Globus pallidus (tissue), 1 donor: ENCODE results near the gene APBA2.
A peak's percentile ranks its signal among the peaks of the same experiment; 100 is the strongest.

Experiments used
- DNase-seq: peaks from one replicate; pipeline ENCODE4 v3.0.0-alpha.2; 2015; ENCODE audit warnings: low spot score

The APBA2 gene

GRCh38 chr15:28983432-28984311, 97.9 kb downstream of the APBA2 start:
- no peak for DNase-seq

DNA sequence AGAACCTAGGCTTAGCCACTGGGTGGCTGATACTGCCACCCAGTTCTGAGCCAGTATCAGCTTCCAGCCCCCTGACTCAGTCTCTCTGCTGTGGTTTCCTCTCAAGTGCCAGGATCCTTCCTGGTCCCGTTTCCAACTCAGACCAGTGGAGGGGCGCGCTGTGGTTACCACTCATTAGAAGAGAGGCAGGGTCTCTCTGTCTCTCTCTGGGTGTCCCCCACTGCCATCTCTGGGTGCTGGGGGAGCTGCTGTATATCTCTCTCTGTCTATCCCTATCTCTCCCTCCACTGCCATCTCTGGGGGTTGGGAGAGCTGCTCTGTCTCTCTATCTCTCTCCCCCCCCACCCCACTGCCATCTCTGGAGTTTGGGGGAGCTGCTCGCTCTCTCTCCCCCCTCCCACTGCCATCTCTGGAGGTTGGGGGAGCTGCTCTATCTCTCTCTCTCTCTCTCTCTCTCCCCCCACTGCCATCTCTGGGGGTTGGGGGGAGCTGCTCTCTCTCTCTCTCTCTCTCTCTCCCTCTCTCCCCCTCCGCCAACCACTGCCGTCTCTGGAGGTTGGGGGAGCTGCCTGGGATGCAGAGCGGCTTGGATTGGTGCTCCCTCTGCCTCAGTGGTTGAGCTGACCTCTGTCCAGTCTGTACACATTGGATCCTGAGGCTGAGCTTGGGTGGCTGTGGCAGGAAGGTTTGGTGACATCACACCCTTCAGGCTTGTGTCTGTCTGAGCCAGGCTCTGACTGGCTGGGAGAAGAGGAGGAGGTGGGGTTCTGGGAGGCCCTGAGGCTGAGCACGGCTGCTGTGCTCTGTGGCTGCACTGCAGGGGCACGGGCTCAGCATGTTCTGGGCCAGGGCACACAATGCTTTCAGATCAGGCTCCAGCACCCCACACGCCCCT, 98.9 kb downstream of the APBA2 start:
- peak; percentile 97 for DNase-seq

DNA sequence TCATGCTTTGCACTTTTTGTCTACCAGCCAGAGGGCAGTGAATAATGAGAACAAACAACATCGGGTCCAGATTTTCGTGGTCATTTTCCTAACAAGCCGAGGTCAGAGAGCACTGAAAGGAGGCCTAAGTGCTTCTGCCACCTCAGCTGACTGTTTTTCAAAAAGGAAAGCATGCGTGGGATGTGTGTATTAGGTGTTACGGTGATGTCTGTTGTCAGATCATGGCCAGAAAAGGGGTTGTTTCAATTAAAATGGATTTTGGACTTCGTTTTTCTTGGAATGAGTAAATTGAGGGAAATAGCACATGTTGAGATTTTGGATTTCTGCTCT, 99.5 kb downstream of the APBA2 start:
- no peak for DNase-seq

DNA sequence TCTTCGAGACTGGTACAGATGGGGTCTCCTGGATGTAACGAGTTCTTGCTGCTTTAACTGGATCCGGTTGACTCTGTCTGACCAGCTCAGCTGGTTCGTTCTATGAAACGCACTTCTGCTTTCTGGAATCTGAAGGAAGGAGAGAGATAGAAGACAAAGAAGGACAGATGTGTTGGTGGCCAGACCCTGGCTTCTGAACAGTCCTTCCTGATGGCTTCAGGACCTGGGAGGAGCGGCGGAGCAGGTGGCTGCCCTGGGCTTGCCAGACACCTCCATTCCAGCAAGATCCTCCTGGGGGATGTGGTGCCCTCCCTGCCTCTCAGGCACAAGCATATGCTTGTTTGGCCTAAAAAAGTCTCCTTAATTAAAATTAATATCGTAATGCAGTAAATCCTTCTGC, 99.9 kb downstream of the APBA2 start:
- DNase-seq, result no peak

- no peak for DNase-seq
These were observed 100.3 kb downstream of the APBA2 start for GRCh38 chr15:28986108-28986507.

- no peak for DNase-seq
These were observed 101.0 kb downstream of the APBA2 start for GRCh38 chr15:28986726-28987125.

DNA sequence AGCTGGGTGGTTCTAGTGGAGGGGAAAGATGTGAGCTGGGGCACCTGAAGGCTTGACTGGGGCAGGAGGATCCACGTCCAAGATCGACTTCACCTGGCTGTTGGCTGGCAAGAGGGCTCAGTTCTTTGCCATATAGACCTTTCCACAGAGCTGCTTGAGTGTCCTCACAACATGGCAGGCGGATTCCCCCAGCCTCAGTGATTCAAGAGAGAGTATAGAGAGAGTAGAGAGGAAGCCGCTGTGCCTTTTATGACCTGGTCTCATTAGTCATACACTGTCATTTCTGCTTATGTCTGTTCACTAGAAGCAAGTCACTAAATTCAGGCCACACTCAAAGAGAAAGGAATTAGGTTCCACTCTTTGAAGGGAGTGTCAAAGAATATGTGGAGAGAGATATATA, 101.6 kb downstream of the APBA2 start:
- no peak for DNase-seq

DNA sequence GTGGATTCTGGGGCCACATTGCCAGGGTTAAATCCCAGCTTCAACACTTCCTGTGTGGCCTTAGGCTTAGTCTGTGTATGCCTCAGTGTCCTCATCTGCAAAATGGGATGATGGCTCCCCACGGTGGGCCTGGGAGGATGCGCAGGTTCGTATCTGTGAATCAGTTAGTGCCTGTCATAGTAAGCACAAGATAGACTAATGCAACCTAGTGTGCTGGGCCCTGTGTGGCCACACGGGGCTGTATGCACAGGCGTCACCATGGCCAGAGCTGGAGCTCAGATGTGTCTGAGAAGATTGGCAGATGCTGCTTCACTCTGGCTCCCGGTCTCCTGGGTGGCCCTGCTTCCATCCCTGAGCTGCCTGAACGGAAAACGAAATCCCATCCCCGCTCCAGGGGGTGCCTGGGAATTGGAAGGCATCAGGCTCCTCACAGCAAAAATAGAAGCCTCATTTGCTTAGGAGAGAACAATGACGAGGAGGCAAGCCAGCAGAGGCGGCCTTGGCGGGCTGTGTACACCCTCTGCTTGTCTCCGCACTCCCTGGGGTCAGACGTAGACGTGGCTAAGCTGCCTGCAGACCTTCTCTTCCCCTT, 103.6 kb downstream of the APBA2 start:
- DNase-seq, result peak; percentile 89

- DNase-seq, result no peak
These were observed 104.1 kb downstream of the APBA2 start for GRCh38 chr15:28989896-28990295.

- DNase-seq, result no peak
These were observed 104.6 kb downstream of the APBA2 start for GRCh38 chr15:28990390-28990789.

GRCh38 chr15:28991236-28992171, 105.7 kb downstream of the APBA2 start:
- DNase-seq, result peak; percentile 66

GRCh38 chr15:28992336-28992864, 106.6 kb downstream of the APBA2 start:
- DNase-seq, result peak; percentile 44

DNA sequence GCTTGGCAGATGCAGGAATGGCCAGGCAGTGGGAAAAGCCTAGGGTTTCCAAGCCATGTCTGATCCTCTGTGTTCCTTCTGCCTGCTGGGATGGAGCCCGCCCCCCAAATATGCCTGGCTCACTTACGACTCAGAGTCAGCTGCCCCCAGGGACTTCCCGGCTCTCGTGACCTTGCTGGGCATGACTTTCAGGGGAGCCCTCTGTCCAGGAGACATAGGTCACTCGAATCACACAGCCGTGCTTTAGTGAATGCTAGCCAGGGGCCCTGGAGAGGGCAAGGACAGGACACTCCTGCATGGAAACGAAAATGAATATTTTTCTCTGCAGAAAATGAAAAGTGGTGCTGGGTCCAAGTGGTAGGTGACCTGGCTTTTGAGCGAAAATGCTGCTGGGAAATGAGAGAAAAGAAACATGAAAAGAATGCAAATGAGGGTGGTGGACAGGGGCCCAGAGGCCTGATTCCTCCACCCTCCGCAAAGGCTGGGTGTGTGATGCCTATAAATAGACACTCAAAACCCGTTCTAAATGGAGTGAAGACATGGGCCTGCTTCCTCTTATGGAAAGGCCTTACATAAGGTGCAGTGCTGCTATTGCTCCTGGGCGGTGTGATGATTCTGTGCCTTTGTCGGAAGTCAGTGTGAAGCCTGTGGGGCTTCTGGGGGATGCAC, 107.4 kb downstream of the APBA2 start:
- DNase-seq, result peak; percentile 72

GRCh38 chr15:28993720-28994053, 107.9 kb downstream of the APBA2 start:
- DNase-seq, result peak; percentile 47

- peak; percentile 46 for DNase-seq
These were observed 108.5 kb downstream of the APBA2 start for GRCh38 chr15:28994142-28994830.

DNA sequence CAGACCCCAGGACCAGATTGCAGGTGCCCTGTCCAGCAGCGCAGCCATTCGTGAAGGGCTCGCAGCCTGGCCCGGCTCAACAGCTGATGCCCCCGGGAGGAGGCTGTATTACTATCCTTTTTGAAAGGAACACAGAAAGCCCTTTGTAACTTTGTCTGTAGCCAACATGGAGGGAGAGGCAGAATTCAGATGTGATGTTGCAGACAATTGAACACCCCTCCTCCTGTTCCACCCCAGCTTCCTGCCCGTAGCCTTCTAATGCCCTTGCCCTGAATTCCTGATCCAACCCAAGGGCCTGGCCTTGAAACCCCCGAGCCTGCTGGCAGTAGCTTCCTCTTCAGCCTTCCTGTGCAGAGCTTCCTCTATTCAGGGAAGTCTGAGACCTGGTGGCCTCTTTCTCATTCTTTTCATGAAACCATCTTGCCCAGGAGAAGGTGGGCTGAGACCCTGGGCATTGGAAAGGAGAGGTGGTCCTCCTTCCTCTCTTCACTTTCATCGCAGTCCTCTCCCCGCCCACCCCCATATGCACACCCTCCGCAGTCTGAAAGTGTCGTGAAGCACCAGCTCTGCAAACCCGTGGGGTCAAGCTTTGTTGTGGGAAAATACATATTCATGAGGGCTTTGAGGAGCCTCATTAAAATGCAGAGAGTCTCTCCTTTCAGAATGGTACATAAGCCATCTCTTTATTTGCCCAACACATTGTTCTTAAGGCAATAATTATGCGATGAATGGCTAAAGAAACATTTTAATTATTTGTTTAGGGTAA, 109.2 kb downstream of the APBA2 start:
- DNase-seq, result peak; percentile 91

DNA sequence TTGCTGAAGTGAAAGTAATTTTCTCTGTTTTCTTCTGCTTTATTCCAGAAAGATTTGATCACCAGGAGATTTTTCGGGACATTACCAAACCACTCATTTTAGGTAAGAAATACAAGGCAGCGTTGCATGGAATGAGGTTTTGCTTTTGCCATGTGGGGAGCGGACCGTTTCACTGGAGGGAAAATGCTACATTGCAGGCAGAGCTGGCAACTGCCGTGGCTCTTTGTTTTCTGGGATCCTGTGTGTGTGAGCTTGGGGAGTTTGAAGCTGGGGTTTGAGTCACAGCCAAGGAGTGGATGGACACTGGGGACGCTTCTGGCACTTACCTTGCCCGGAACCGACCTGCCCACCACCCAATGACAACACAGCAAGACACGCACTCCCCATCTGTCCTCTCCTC, 109.9 kb downstream of the APBA2 start:
- no peak for DNase-seq

DNA sequence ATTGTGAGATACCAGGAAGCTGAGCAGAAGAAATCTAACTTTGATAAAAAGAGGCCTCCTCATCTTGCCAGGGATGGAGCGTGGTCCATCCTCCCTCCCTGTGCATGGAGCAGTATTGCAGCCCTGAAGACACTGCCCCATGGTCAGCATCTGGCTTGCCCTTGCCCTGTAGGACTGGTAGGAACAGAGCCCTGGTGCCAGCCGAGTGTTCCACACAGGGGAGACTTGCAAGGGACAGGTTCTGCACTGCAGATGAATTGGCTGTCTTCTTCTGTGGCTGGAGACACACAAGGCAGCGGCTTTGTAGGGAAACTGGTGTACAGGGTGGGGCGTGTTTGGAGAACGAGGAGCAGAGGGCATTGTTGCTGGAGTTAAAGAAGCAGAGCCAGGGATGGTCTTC, 110.5 kb downstream of the APBA2 start:
- DNase-seq, result no peak

DNA sequence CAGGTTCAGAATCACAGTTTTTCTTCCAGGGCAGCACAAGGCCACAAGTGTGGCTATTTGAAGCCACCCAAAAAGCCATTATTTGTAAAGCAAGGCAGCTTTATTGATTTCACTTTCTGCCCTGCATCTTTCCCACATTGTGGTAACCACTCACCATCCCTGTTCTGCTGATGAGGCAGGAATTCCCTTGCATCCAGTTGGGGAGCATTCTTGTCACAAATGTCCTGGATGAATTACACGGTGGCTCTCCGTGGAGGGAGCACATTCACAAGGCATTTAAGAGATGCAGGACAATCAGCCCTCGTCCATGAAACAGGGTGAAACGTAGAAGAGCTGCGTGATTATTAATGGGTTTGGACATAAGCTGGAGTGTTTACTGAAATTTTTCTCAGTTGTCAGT, 111.2 kb downstream of the APBA2 start:
- DNase-seq, result no peak

DNA sequence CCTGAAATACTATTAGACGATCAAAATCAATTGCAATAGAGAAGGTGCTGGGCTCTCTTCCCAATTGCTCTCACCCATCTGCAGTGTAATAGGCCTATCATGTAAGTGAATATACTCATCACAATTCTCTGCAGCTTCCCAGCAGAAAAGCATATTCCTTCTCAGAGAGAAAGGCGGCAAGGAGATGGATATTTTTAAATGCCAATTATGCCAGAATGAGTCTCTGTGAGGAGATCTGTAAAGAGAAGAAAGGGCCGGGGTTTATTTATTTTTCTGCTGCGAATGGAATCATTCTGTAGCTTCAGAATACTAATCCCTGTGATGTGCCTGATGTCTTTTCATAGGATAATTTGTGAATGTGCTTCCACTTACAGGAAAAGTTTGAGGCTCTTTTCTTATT, 112.0 kb downstream of the APBA2 start:
- no peak for DNase-seq
